MM.1S (cell line): ENCODE data around the gene OBSCN.

ENCODE experiments used
- DNase-seq: peaks from one replicate; pipeline ENCODE4 v3.0.0-alpha.2; 2015
- H2AFZ ChIP-seq: fragments of 300-600 bp; sonication (generic); 2 replicates; pipeline ENCODE4 v1.6.0; 2016; ENCODE audit warnings: antibody characterized with exemption, low read length
- H3F3A ChIP-seq: fragments of 300-600 bp; sonication (generic); 2 replicates; pipeline ENCODE4 v1.6.1; 2016; ENCODE audit warnings: mild to moderate bottlenecking, antibody characterized with exemption, low read length, moderate library complexity, mixed read lengths; ENCODE audit not compliant: insufficient read depth
- H3K27ac ChIP-seq: fragments of 300-600 bp; sonication (generic); 2 replicates; pipeline ENCODE4 v1.5.1; 2016; ENCODE audit warnings: mild to moderate bottlenecking, low read length
- H3K27me3 ChIP-seq: fragments of 300-600 bp; sonication (generic); replicated peaks from 2 replicates; pipeline ENCODE4 v1.6.0; 2016; ENCODE audit warnings: low read length; ENCODE audit not compliant: insufficient read depth
- H3K36me3 ChIP-seq: fragments of 300-600 bp; sonication (generic); replicated peaks from 2 replicates; pipeline ENCODE4 v1.6.1; 2016; ENCODE audit warnings: mild to moderate bottlenecking, low read length, mixed read lengths; ENCODE audit not compliant: insufficient read depth
- H3K4me1 ChIP-seq: fragments of 300-600 bp; sonication (generic); 2 replicates; pipeline ENCODE4 v1.6.1; 2016; ENCODE audit warnings: low read length, mixed read lengths
- H3K4me2 ChIP-seq: fragments of 300-600 bp; sonication (generic); 2 replicates; pipeline ENCODE4 v1.6.0; 2016; ENCODE audit warnings: low read depth, low read length
- H3K4me3 ChIP-seq: fragments of 300-600 bp; sonication (generic); 2 replicates; pipeline ENCODE4 v1.5.1; 2016; ENCODE audit warnings: low read length, mixed read lengths
- H3K79me2 ChIP-seq: fragments of 300-600 bp; sonication (generic); 2 replicates; pipeline ENCODE4 v1.6.1; 2016; ENCODE audit warnings: mixed run types, low read length, mixed read lengths
- H3K9ac ChIP-seq: fragments of 300-600 bp; sonication (generic); 2 replicates; pipeline ENCODE4 v1.6.1; 2016; ENCODE audit warnings: low read length, mixed read lengths
- H3K9me2 ChIP-seq: fragments of 300-600 bp; sonication (generic); replicated peaks from 2 replicates; pipeline ENCODE4 v1.6.1; 2016; ENCODE audit warnings: mild to moderate bottlenecking, low read length, mixed read lengths; ENCODE audit not compliant: insufficient read depth
- H3K9me3 ChIP-seq: fragments of 300-600 bp; sonication (generic); replicated peaks from 2 replicates; pipeline ENCODE4 v1.6.1; 2016; ENCODE audit warnings: mild to moderate bottlenecking, low read length, mixed read lengths; ENCODE audit not compliant: insufficient read depth
- H4K20me1 ChIP-seq: fragments of 300-600 bp; sonication (generic); 2 replicates; pipeline ENCODE4 v1.6.1; 2016; ENCODE audit warnings: mild to moderate bottlenecking, low read length, moderate library complexity, mixed read lengths; ENCODE audit not compliant: insufficient read depth
- CTCF ChIP-seq: fragments of 300-600 bp; sonication (generic); IDR thresholded peaks from 2 replicates; pipeline ENCODE4 v1.5.1; 2016; ENCODE audit warnings: antibody characterized with exemption, low read length, mixed read lengths
- EZH2 ChIP-seq: fragments of 300-600 bp; sonication (generic); optimal IDR thresholded peaks from 2 replicates; pipeline ENCODE3; 2017; ENCODE audit warnings: low read depth, mild to moderate bottlenecking, antibody characterized with exemption, low read length, mixed read lengths
- EZH2phosphoT487 ChIP-seq: fragments of 300-600 bp; sonication (generic); IDR thresholded peaks from 2 replicates; pipeline ENCODE4 v1.6.1; 2018; ENCODE audit warnings: antibody characterized with exemption, low read length

The OBSCN gene

GRCh38 chr1:228209657-228210056 lies 1.8 kb downstream of the OBSCN start:
- Histone ChIP-seq H3K9me3 (no peaks in the 10 kb centered on the region), H3K4me3 (no peak overlapping the region), H3K9me2 (no peaks in the 10 kb centered on the region), H3K27ac (no peak overlapping the region), H3K36me3 (no peaks in the 10 kb centered on the region), H3K9ac (no peak overlapping the region), H3F3A (no peaks in the 10 kb centered on the region), H3K4me2 (no peak overlapping the region), H3K79me2 (no peaks in the 10 kb centered on the region), H3K4me1 (peaks cover 15% of the 10 kb centered on the region), H3K27me3 (peaks cover 7% of the 10 kb centered on the region; the same call in 1 of the 2 replicates), H4K20me1 (no peaks in the 10 kb centered on the region), H2AFZ (no peak overlapping the region)
- TF ChIP-seq EZH2 (no peak), EZH2phosphoT487 (no peak), CTCF (no peak)
- DNase-seq = no peak

DNA sequence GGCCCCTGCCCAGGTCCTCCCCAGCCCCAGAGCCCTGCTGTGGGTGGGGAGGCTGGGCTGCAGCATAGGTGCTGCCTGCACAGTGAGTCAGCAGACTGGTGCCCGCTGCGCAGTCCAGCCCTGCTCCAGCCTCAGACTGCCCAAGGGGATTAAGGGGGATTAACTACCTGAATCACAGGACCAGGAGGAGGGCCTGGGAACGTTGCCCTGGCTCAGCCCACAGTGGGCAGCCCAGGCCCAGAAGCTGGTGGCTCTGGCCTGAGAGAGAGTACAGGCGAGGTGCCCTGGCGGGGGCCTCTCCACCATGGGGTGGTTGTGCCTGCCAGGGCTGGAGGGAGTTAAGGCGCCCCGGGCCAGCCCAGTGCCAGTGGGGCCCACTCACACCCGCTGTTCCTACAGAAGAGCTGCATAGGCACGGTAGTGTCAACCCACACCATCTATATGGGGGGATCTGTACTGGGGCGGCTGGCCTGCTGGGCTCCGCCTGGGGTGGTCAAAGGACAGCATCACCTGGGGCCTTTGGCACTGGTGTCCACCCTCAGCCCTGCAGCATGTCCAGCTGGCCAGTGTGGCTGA lies 2.3 kb downstream of the OBSCN start:
- Histone ChIP-seq H2AFZ (no peak overlapping the region), H3K4me3 (no peak overlapping the region), H3K9ac (no peak overlapping the region), H3K79me2 (no peaks in the 10 kb centered on the region), H3K36me3 (no peaks in the 10 kb centered on the region), H3K27ac (no peak overlapping the region), H3K4me1 (peaks cover 15% of the 10 kb centered on the region), H3K9me2 (no peaks in the 10 kb centered on the region), H4K20me1 (no peaks in the 10 kb centered on the region), H3K9me3 (no peaks in the 10 kb centered on the region), H3K27me3 (peaks cover 11% of the 10 kb centered on the region; the same call in 1 of the 2 replicates), H3K4me2 (no peak overlapping the region), H3F3A (no peaks in the 10 kb centered on the region)
- TF ChIP-seq EZH2 (no peak), CTCF (no peak), EZH2phosphoT487 (no peak)
- DNase-seq = no peak

GRCh38 chr1:228210712-228211530 lies 3.1 kb downstream of the OBSCN start:
- no peak overlapping the region for H3K4me3 ChIP-seq
- no peak for TF ChIP-seq CTCF
- no peak for TF ChIP-seq EZH2
- TF ChIP-seq EZH2phosphoT487 = no peak

More at GRCh38 chr1:228210712-228211530, 3.1 kb downstream of the OBSCN start:
- H3F3A ChIP-seq = no peaks in the 10 kb centered on the region
- H4K20me1 ChIP-seq = no peaks in the 10 kb centered on the region
- H3K9ac ChIP-seq = no peak overlapping the region
- peaks cover 15% of the 10 kb centered on the region for H3K4me1 ChIP-seq
- no peaks in the 10 kb centered on the region for H3K79me2 ChIP-seq
- no peaks in the 10 kb centered on the region for H3K9me3 ChIP-seq
- H3K27ac ChIP-seq = no peak overlapping the region
- no peak overlapping the region for H2AFZ ChIP-seq
- no peak overlapping the region for H3K4me2 ChIP-seq
- no peak for DNase-seq
- H3K36me3 ChIP-seq = no peaks in the 10 kb centered on the region
- H3K27me3 ChIP-seq = peaks cover 11% of the 10 kb centered on the region; the same call in 1 of the 2 replicates
- H3K9me2 ChIP-seq = no peaks in the 10 kb centered on the region
